GM12878 (cell line): ENCODE measurements around the gene GPC3. TPM values are rescaled to one million over a fixed set of nuclear protein-coding genes. Genes with fewer than 3 reads are reported as not detected.

Experiments
- ATAC-seq: fragments of 200-7000 bp; cut with Tn5 transposase; 3 replicates; pipeline ENCODE4 v1.9.1; 2020; ENCODE audit warnings: mild to moderate bottlenecking, moderate library complexity
- BruUV-seq: library from RNA; stranded (reverse); fragments of 400-500 nt; replicated peaks from 2 replicates; lab custom pipeline; 2021; lab: Mats Ljungman, UMichigan
- CTCF ChIA-PET: fragments of 300-600 bp; sonication (Branson Sonifier 250); formaldehyde crosslinking; extraction: SDS; loops from one replicate; lab custom pipeline; 2021; ENCODE audit warnings: inconsistent platforms; lab: Yijun Ruan, JAX
- POLR2A ChIA-PET: fragments of 350-600 bp; formaldehyde crosslinking; extraction: SDS; loops from one replicate; lab custom pipeline; 2021; ENCODE audit warnings: inconsistent platforms; lab: Charles Lee
- RAD21 ChIA-PET: fragments of 300-600 bp; sonication (Branson Sonifier 250); formaldehyde crosslinking; loops from one replicate; lab custom pipeline; 2023; ENCODE audit warnings: antibody characterized with exemption; ENCODE audit not compliant: unreplicated experiment; lab: Charles Lee
- SMC1A ChIA-PET: fragments of 300-600 bp; sonication (Branson Sonifier 250); formaldehyde crosslinking; loops from one replicate; lab custom pipeline; 2023; ENCODE audit not compliant: unreplicated experiment, uncharacterized antibody; lab: Charles Lee
- DNase-seq: peaks from one replicate; pipeline ENCODE4 v3.0.0-alpha.2; 2011; ENCODE audit warnings: low read depth, low spot score
- FAIRE-seq: peaks from 3 replicates; lab custom pipeline; 2011; peaks lifted over from hg19 to GRCh38; lab: Jason Lieb, UNC
- H2AFZ ChIP-seq: 2 replicates; pipeline ENCODE4 v1.6.0; 2011; ENCODE audit warnings: low read depth, low read length, control low read depth; ENCODE audit not compliant: control insufficient read depth
- H3K27ac ChIP-seq: 2 replicates; pipeline ENCODE4 v1.5.1; 2011; ENCODE audit warnings: control low read depth; ENCODE audit not compliant: control insufficient read depth, insufficient read depth
- H3K27me3 ChIP-seq, 2 experiments: replicated peaks in 1 of 2; 2 replicates each; pipeline versions ENCODE4 v1.6.0 to v1.6.1; 2011; ENCODE audit warnings: low read length in 1 of 2; ENCODE audit not compliant: control insufficient read depth in 2 of 2, insufficient read depth in 2 of 2
- H3K36me3 ChIP-seq, 2 experiments: 2 replicates each; pipeline ENCODE4 v1.5.1; 2011; ENCODE audit warnings: low read length in 1 of 2; ENCODE audit not compliant: control insufficient read depth in 2 of 2, insufficient read depth in 2 of 2
- H3K4me1 ChIP-seq: 2 replicates; pipeline ENCODE4 v1.6.1; 2011; ENCODE audit warnings: mild to moderate bottlenecking, low read length, moderate library complexity, mixed read lengths; ENCODE audit not compliant: control insufficient read depth, insufficient read depth
- H3K4me2 ChIP-seq: 2 replicates; pipeline ENCODE4 v1.6.0; 2011; ENCODE audit warnings: control low read depth; ENCODE audit not compliant: control insufficient read depth, insufficient read depth
- H3K4me3 ChIP-seq: fragments of 200-600 bp; sonication (generic); 2 replicates; pipeline ENCODE4 v1.5.1; 2016
- H3K79me2 ChIP-seq: 2 replicates; pipeline ENCODE4 v1.6.0; 2011; ENCODE audit warnings: low read length; ENCODE audit not compliant: control insufficient read depth, insufficient read depth
- H3K9ac ChIP-seq: 2 replicates; pipeline ENCODE4 v1.8.0; 2011; ENCODE audit warnings: low read length, control low read depth, mixed read lengths; ENCODE audit not compliant: control insufficient read depth, insufficient read depth
- H3K9me3 ChIP-seq: replicated peaks from 3 replicates; pipeline ENCODE4 v1.5.1; 2011; ENCODE audit warnings: mild to moderate bottlenecking, low read length; ENCODE audit not compliant: control insufficient read depth, insufficient read depth
- H4K20me1 ChIP-seq: 2 replicates; pipeline ENCODE4 v1.6.0; 2011; ENCODE audit not compliant: control insufficient read depth, insufficient read depth
- BCL11A ChIP-seq: IDR thresholded peaks from 2 replicates; pipeline ENCODE4 v1.6.1; 2011; ENCODE audit warnings: low read depth, low read length
- CHD1 ChIP-seq: IDR thresholded peaks from 2 replicates; pipeline ENCODE4 v1.6.1; 2012; ENCODE audit warnings: low read depth, low read length, improper control_type of control experiment
- CHD2 ChIP-seq: IDR thresholded peaks from 2 replicates; pipeline ENCODE4 v1.6.1; 2011; ENCODE audit warnings: low read depth, low read length, improper control_type of control experiment, borderline replicate concordance
- HDAC2 ChIP-seq: fragments of 200-600 bp; sonication (generic); IDR thresholded peaks from 2 replicates; pipeline ENCODE4 v1.6.1; 2017
- MEF2A ChIP-seq: IDR thresholded peaks from 2 replicates; pipeline ENCODE4 v1.6.1; 2011; ENCODE audit warnings: low read depth, mild to moderate bottlenecking, low read length, moderate library complexity; ENCODE audit not compliant: insufficient read depth
- NFYB ChIP-seq: IDR thresholded peaks from 2 replicates; pipeline ENCODE4 v1.6.1; 2011; ENCODE audit warnings: low read depth, mild to moderate bottlenecking, low read length, improper control_type of control experiment, moderate library complexity; ENCODE audit not compliant: insufficient read depth
- NR2F1 ChIP-seq: fragments of 450-650 bp; conservative IDR thresholded peaks from 2 replicates; pipeline ENCODE4 v1.6.1; 2017; ENCODE audit warnings: mild to moderate bottlenecking
- POLR2A ChIP-seq: IDR thresholded peaks from 2 replicates; pipeline ENCODE4 v1.6.1; 2011; ENCODE audit warnings: low read depth, mild to moderate bottlenecking, low read length
- RAD51 ChIP-seq: fragments of 450-650 bp; IDR thresholded peaks from 2 replicates; pipeline ENCODE4 v1.6.1; 2016; ENCODE audit warnings: moderate library complexity, mild to moderate bottlenecking, inconsistent platforms
- RBBP5 ChIP-seq: fragments of 200-600 bp; sonication (generic); conservative IDR thresholded peaks from 2 replicates; pipeline ENCODE4 v1.6.1; 2016
- SMAD1 ChIP-seq: fragments of 450-650 bp; IDR thresholded peaks from 2 replicates; pipeline ENCODE4 v1.6.1; 2018; ENCODE audit warnings: mild to moderate bottlenecking, low read depth; ENCODE audit not compliant: partially characterized antibody
- SMAD5 ChIP-seq: IDR thresholded peaks from 2 replicates; pipeline ENCODE4 v1.6.1; 2016; ENCODE audit warnings: antibody characterized with exemption, low read depth
- SUPT20H ChIP-seq: IDR thresholded peaks from 2 replicates; pipeline ENCODE4 v1.6.1; 2011; ENCODE audit warnings: low read depth, mild to moderate bottlenecking, low read length, moderate library complexity, borderline replicate concordance; ENCODE audit not compliant: control insufficient read depth
- TARDBP ChIP-seq: IDR thresholded peaks from 2 replicates; pipeline ENCODE4 v1.6.1; 2016; ENCODE audit warnings: borderline replicate concordance
- TCF7 ChIP-seq: IDR thresholded peaks from 2 replicates; pipeline ENCODE4 v1.6.1; 2014; ENCODE audit warnings: antibody characterized with exemption, borderline replicate concordance
- WGBS: methylation state at CpG from one replicate; pipeline ENCODE4 v1.1.6; 2016; ENCODE audit warnings: low lambda C conversion rate; ENCODE audit not compliant: insufficient replicate concordance, insufficient coverage; ENCODE audit errors: missing lambda C conversion rate; 5-methylcytosine and 5-hydroxymethylcytosine counted together
- in situ Hi-C: fragments of 300-500 bp; cut with MboI; formaldehyde crosslinking; loops from 9 replicates; pipeline ENCODE4 v1.14.3; 2018; ENCODE audit warnings: mixed read lengths
- intact Hi-C: fragments of 100-400 bp; cut with micrococcal nuclease; formaldehyde crosslinking; loops from one replicate; pipeline ENCODE4 v1.14.2; 2022; ENCODE audit not compliant: unreplicated experiment
- polyA plus RNA-seq, 11 experiments: library from polyadenylated mRNA; depleted of rRNA in 4 of 11; unstranded in 6 of 11; stranded (reverse) in 5 of 11; fragments of >200 nt; fragmentation: Nextera tagmentation in 4 of 11; fragmentation: Illumina TruSeq in 1 of 11; extraction: Ambion mirVana in 4 of 11; extraction: Trizol in 1 of 11; gene quantifications; 1 replicate in 1 of 11; 2 replicates in 10 of 11; pipeline versions ENCODE4 v1.2.1 to v1.2.3, GENCODE V29; 2011 to 2016; ENCODE audit warnings: inconsistent platforms in 2 of 11, missing spikeins in 2 of 11, low read depth in 1 of 11
- total RNA-seq, 4 experiments: library from RNA; depleted of rRNA in 3 of 4; stranded (reverse); fragments of >200 nt in 3 of 4; fragmentation: Illumina TruSeq in 1 of 4; extraction: Trizol in 1 of 4; gene quantifications; 2 replicates each; pipeline versions ENCODE4 v1.2.1 to v1.2.3, GENCODE V29; 2013 to 2021
- TF ChIP-seq, protein P1 (sequence below): IDR thresholded peaks from 2 replicates; pipeline ENCODE4 v1.6.1; 2011; ENCODE audit warnings: borderline replicate concordance, low read depth, mild to moderate bottlenecking, moderate library complexity, mixed read lengths, low read length; ENCODE audit not compliant: insufficient read depth; ENCODE audit errors: extremely low read length
- TF ChIP-seq, protein P2 (sequence below): fragments of 450-650 bp; IDR thresholded peaks from 2 replicates; pipeline ENCODE4 v1.6.1; 2016; ENCODE audit warnings: mild to moderate bottlenecking
- TF ChIP-seq, protein P3 (sequence below): fragments of 450-650 bp; formaldehyde crosslinking; IDR thresholded peaks from 2 replicates; pipeline ENCODE4 v1.4.0; 2020; ENCODE audit warnings: mild to moderate bottlenecking, moderate library complexity

The GPC3 gene
- total and polyA plus RNA-seq, 10 of the 15 experiments (the other 5 are each of a cell fraction or from before 2014, with no cell fraction given): 0.09 to 0.82 TPM; not detected in 8

DNA sequence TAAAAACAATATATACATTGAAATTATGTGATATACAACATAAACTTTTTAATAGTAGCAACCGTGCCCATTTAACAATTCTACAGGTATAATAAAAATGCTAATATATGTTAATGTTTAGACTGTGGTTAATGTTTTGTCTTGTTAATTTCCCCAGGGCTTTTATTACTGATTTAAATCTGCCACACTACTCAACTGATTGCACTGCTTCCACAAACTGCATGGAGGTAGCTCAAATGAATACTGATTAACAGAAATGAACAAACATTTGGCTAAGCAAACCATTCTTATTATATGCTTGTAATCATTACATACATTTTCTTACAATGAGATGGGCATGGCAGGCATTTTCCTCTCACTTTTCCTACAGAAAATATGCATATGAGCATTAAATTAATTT, 275.9 kb downstream of the GPC3 start (continued):
- TF ChIP-seq SUPT20H (no peak), CHD1 (no peak), RAD51 (no peak), NFYB (no peak), MEF2A (no peak)
- TF ChIP-seq, protein P1, sequence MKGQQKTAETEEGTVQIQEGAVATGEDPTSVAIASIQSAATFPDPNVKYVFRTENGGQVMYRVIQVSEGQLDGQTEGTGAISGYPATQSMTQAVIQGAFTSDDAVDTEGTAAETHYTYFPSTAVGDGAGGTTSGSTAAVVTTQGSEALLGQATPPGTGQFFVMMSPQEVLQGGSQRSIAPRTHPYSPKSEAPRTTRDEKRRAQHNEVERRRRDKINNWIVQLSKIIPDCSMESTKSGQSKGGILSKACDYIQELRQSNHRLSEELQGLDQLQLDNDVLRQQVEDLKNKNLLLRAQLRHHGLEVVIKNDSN: no peak
- TF ChIP-seq, protein P2, sequence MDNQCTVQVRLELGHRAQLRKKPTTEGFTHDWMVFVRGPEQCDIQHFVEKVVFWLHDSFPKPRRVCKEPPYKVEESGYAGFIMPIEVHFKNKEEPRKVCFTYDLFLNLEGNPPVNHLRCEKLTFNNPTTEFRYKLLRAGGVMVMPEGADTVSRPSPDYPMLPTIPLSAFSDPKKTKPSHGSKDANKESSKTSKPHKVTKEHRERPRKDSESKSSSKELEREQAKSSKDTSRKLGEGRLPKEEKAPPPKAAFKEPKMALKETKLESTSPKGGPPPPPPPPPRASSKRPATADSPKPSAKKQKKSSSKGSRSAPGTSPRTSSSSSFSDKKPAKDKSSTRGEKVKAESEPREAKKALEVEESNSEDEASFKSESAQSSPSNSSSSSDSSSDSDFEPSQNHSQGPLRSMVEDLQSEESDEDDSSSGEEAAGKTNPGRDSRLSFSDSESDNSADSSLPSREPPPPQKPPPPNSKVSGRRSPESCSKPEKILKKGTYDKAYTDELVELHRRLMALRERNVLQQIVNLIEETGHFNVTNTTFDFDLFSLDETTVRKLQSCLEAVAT: no peak

DNA sequence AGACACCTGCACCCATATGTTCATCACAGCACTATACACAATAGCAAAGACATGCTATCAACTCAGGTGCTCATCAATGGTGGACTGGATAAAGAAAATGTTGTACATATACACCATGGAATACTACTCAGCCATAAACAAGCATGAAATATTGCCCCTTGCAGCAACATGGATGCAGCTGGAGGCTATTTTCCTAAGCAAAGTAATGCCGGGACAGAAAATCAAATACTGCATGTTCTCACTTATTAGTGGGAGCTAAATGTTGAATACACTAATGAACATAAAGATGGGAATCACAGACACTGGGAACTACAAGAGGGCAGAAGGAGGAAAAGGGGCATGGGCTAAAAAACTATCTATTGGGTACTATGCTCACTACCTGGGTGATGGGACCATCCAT, 278.5 kb downstream of the GPC3 start:
- Histone ChIP-seq H3K79me2 (no peaks in the 10 kb centered on the region), H3K9me3 (no peaks in the 10 kb centered on the region), H3K4me1 (no peaks in the 10 kb centered on the region), H2AFZ (no peak overlapping the region), H3K4me3 (no peak overlapping the region), H3K27me3 (no peaks in the 10 kb centered on the region; a peak in 1 of 4 replicates), H3K27ac (no peak overlapping the region), H3K36me3 (no peaks in the 10 kb centered on the region), H3K9ac (no peak overlapping the region), H3K4me2 (no peak overlapping the region), H4K20me1 (no peaks in the 10 kb centered on the region)
- POLR2A ChIA-PET: no interaction called here
- ATAC-seq (no peak), DNase-seq (no peak), FAIRE-seq (no peak)
- intact Hi-C loops: no loop called here
- in situ Hi-C loops: no loop called here
- RAD21 ChIA-PET: no interaction called here
- no TSS peak for BruUV-seq
- SMC1A ChIA-PET: no interaction called here
- CTCF ChIA-PET: no interaction called here
- 23% methylated on average over 1 of the region's 1 CpG for WGBS
- TF ChIP-seq POLR2A: no peak
- TF ChIP-seq RBBP5: no peak
- TF ChIP-seq SMAD1: no peak
- TF ChIP-seq NR2F1: no peak
- no peak for TF ChIP-seq TCF7
- no peak for TF ChIP-seq SMAD5
- TF ChIP-seq HDAC2: no peak
- TF ChIP-seq, protein P3, sequence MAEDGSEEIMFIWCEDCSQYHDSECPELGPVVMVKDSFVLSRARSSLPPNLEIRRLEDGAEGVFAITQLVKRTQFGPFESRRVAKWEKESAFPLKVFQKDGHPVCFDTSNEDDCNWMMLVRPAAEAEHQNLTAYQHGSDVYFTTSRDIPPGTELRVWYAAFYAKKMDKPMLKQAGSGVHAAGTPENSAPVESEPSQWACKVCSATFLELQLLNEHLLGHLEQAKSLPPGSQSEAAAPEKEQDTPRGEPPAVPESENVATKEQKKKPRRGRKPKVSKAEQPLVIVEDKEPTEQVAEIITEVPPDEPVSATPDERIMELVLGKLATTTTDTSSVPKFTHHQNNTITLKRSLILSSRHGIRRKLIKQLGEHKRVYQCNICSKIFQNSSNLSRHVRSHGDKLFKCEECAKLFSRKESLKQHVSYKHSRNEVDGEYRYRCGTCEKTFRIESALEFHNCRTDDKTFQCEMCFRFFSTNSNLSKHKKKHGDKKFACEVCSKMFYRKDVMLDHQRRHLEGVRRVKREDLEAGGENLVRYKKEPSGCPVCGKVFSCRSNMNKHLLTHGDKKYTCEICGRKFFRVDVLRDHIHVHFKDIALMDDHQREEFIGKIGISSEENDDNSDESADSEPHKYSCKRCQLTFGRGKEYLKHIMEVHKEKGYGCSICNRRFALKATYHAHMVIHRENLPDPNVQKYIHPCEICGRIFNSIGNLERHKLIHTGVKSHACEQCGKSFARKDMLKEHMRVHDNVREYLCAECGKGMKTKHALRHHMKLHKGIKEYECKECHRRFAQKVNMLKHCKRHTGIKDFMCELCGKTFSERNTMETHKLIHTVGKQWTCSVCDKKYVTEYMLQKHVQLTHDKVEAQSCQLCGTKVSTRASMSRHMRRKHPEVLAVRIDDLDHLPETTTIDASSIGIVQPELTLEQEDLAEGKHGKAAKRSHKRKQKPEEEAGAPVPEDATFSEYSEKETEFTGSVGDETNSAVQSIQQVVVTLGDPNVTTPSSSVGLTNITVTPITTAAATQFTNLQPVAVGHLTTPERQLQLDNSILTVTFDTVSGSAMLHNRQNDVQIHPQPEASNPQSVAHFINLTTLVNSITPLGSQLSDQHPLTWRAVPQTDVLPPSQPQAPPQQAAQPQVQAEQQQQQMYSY (CRISPR knock-in tag): no peak
- TF ChIP-seq CHD2: no peak
- no peak for TF ChIP-seq TARDBP
- no peak for TF ChIP-seq BCL11A
